Vagina (tissue), 2 donors: ENCODE measurements around the gene TAS2R8. TPM values are rescaled to one million over a fixed set of nuclear protein-coding genes. Genes with fewer than 3 reads are reported as not detected.

ENCODE experiments used
- DNase-seq, 2 donors: peaks; one replicate each; pipeline ENCODE4 v3.0.0-alpha.2; 2017; ENCODE audit errors: extremely low spot score in 2 of 2
- H3K27ac ChIP-seq: fragments of 200-600 bp; sonication (generic); one replicate; pipeline ENCODE4 v1.5.1; 2019
- H3K27me3 ChIP-seq: fragments of 200-600 bp; sonication (generic); one replicate; pipeline ENCODE4 v1.5.1; 2019
- H3K36me3 ChIP-seq, 2 donors: fragments of 200-600 bp; sonication (generic); one replicate each; pipeline ENCODE4 v1.5.1; 2017 to 2019
- H3K4me1 ChIP-seq: fragments of 200-600 bp; sonication (generic); one replicate; pipeline ENCODE4 v1.5.1; 2019
- H3K4me3 ChIP-seq, 2 donors: fragments of 200-600 bp; sonication (generic); 1 replicate in 1 of 2; 2 replicates in 1 of 2; pipeline ENCODE4 v1.5.1; 2016 to 2019
- H3K9me3 ChIP-seq: fragments of 200-600 bp; sonication (generic); one replicate; pipeline ENCODE4 v1.5.1; 2019
- CTCF ChIP-seq, 3 experiments: fragments of 450-650 bp in 2 of 3; fragments of 200-600 bp in 1 of 3; sonication (generic) in 1 of 3; IDR thresholded peaks; one replicate each; pipeline ENCODE4 v1.5.1; 2017 to 2019; ENCODE audit warnings: antibody characterized with exemption in 3 of 3, mild to moderate bottlenecking in 2 of 3, moderate library complexity in 2 of 3
- POLR2A ChIP-seq, 2 donors: fragments of 450-650 bp; IDR thresholded peaks; one replicate each; pipeline ENCODE4 v1.6.1; 2017; ENCODE audit warnings: antibody characterized with exemption in 2 of 2, mild to moderate bottlenecking in 2 of 2, moderate library complexity in 2 of 2
- POLR2AphosphoS5 ChIP-seq, 2 donors: sonication (generic); formaldehyde crosslinking; IDR thresholded peaks; one replicate each; pipeline ENCODE4 v1.9.0; 2017; ENCODE audit warnings: antibody characterized with exemption in 2 of 2, mild to moderate bottlenecking in 2 of 2, low read depth in 1 of 2; ENCODE audit not compliant: insufficient read depth in 1 of 2
- intact Hi-C: fragments of 100-400 bp; cut with DNase I; formaldehyde crosslinking; loops from one replicate; pipeline ENCODE4 v1.15.1; 2023
- total RNA-seq: library from RNA; depleted of rRNA; stranded (reverse); fragments of >200 nt; gene quantifications from one replicate; pipeline ENCODE4 v1.2.3, GENCODE V29; 2016

Gene TAS2R8
- total RNA-seq, 1 donor from 2014 or later = 0.98 TPM

- intact Hi-C loops = no loop called here
- no peak overlapping the region for H3K4me3 ChIP-seq
- H3K9me3 ChIP-seq = no peaks in the 10 kb centered on the region
- H3K36me3 ChIP-seq = no peaks in the 10 kb centered on the region
- no peaks in the 10 kb centered on the region for H3K27me3 ChIP-seq
- TF ChIP-seq POLR2AphosphoS5 (IDR thresholded peaks at IDR 0.05; ENCODE audit: insufficient read depth in 1 of 2, low read depth in 1 of 2) = no peak
- TF ChIP-seq POLR2A (IDR thresholded peaks at IDR 0.05) = no peak
- TF ChIP-seq CTCF (IDR thresholded peaks at IDR 0.05) = no peak
- no peaks in the 10 kb centered on the region for H3K4me1 ChIP-seq
- H3K27ac ChIP-seq = no peak overlapping the region
- no peak for DNase-seq
These were observed 40.7 kb upstream of the TAS2R8 start for GRCh38 chr12:10847744-10848143.

- Histone ChIP-seq H3K27me3 (no peaks in the 10 kb centered on the region), H3K4me1 (no peaks in the 10 kb centered on the region), H3K36me3 (peaks cover 0 to 4% of the 10 kb centered on the region in 2 donors), H3K27ac (no peak overlapping the region), H3K9me3 (no peaks in the 10 kb centered on the region), H3K4me3 (no peak overlapping the region)
- intact Hi-C loops = no loop called here
- no peak for TF ChIP-seq CTCF (IDR thresholded peaks at IDR 0.05)
- TF ChIP-seq POLR2AphosphoS5 (IDR thresholded peaks at IDR 0.05; ENCODE audit: insufficient read depth in 1 of 2, low read depth in 1 of 2) = no peak
- TF ChIP-seq POLR2A (IDR thresholded peaks at IDR 0.05) = no peak
- DNase-seq = no peak
These were observed 35.8 kb upstream of the TAS2R8 start for GRCh38 chr12:10842862-10843261.

GRCh38 chr12:10838461-10838860 is 31.4 kb upstream of the TAS2R8 start:
- no peak overlapping the region for H3K4me3 ChIP-seq
- no peaks in the 10 kb centered on the region for H3K9me3 ChIP-seq
- H3K4me1 ChIP-seq = no peaks in the 10 kb centered on the region
- no peaks in the 10 kb centered on the region for H3K27me3 ChIP-seq
- no peak for DNase-seq
- peaks cover 0 to 4% of the 10 kb centered on the region in 2 donors for H3K36me3 ChIP-seq
- intact Hi-C loops = no loop called here
- H3K27ac ChIP-seq = no peak overlapping the region
- TF ChIP-seq POLR2AphosphoS5 (IDR thresholded peaks at IDR 0.05; ENCODE audit: insufficient read depth in 1 of 2, low read depth in 1 of 2) (no peak), CTCF (IDR thresholded peaks at IDR 0.05) (no peak), POLR2A (IDR thresholded peaks at IDR 0.05) (no peak)

GRCh38 chr12:10829994-10830393 is 22.9 kb upstream of the TAS2R8 start:
- Histone ChIP-seq H3K27me3 (no peaks in the 10 kb centered on the region), H3K36me3 (no peaks in the 10 kb centered on the region), H3K9me3 (no peaks in the 10 kb centered on the region), H3K27ac (no peak overlapping the region), H3K4me3 (no peak overlapping the region), H3K4me1 (no peaks in the 10 kb centered on the region)
- DNase-seq = no peak
- intact Hi-C loops = no loop called here
- TF ChIP-seq CTCF (IDR thresholded peaks at IDR 0.05) (no peak), POLR2A (IDR thresholded peaks at IDR 0.05) (no peak), POLR2AphosphoS5 (IDR thresholded peaks at IDR 0.05; ENCODE audit: insufficient read depth in 1 of 2, low read depth in 1 of 2) (no peak)

- H3K27ac ChIP-seq = no peak within 1 kb of the TSS
- no peaks in the 10 kb centered on the region for H3K27me3 ChIP-seq
- no peak for DNase-seq
- H3K9me3 ChIP-seq = no peaks in the 10 kb centered on the region
- TF ChIP-seq POLR2AphosphoS5 (IDR thresholded peaks at IDR 0.05; ENCODE audit: insufficient read depth in 1 of 2, low read depth in 1 of 2) = no peak
- no peak for TF ChIP-seq CTCF (IDR thresholded peaks at IDR 0.05)
- no peak for TF ChIP-seq POLR2A (IDR thresholded peaks at IDR 0.05)
- no peak within 1 kb of the TSS for H3K4me3 ChIP-seq
- no peaks in the 10 kb centered on the region for H3K4me1 ChIP-seq
- intact Hi-C loops = no loop called here
- H3K36me3 ChIP-seq = no peaks in the 10 kb centered on the region
These were observed 19.2 kb upstream of the TAS2R8 start, which contains the start of gene TAS2R10 for GRCh38 chr12:10826258-10826657. Gene TAS2R10, minus strand, starts transcription at chr12:10826358. Its CDS starts 89 bp downstream, at chr12:10826269.
